Muscle layer of duodenum (tissue), 2 donors: ENCODE data around the gene PLAGL2.

Source experiments
- H3K27ac ChIP-seq: one replicate; pipeline ENCODE4 v1.7.0; 2013; ENCODE audit warnings: mild to moderate bottlenecking, low read length
- H3K27me3 ChIP-seq: one replicate; pipeline ENCODE4 v1.7.0; 2013; ENCODE audit warnings: low read depth, mild to moderate bottlenecking, control low read depth, low read length
- H3K36me3 ChIP-seq, 2 donors: one replicate each; pipeline ENCODE4 v1.7.0; 2013; ENCODE audit warnings: low read length in 2 of 2, control low read depth in 1 of 2, mild to moderate bottlenecking in 1 of 2; ENCODE audit not compliant: insufficient read depth in 2 of 2, control insufficient read depth in 1 of 2
- H3K4me1 ChIP-seq, 2 donors: one replicate each; pipeline ENCODE4 v1.7.0; 2013; ENCODE audit warnings: low read length in 2 of 2, mild to moderate bottlenecking in 2 of 2, control low read depth in 1 of 2, moderate library complexity in 1 of 2; ENCODE audit not compliant: insufficient read depth in 2 of 2, control insufficient read depth in 1 of 2
- H3K4me3 ChIP-seq, 2 donors: one replicate each; pipeline ENCODE4 v1.7.0; 2013; ENCODE audit warnings: low read length in 2 of 2, low read depth in 1 of 2, mild to moderate bottlenecking in 1 of 2
- H3K9me3 ChIP-seq, 2 donors: one replicate each; pipeline ENCODE4 v1.7.0; 2013; ENCODE audit warnings: low read length in 2 of 2, control low read depth in 1 of 2, mild to moderate bottlenecking in 1 of 2; ENCODE audit not compliant: control insufficient read depth in 1 of 2
- donor health status: healthy.

Gene PLAGL2

DNA sequence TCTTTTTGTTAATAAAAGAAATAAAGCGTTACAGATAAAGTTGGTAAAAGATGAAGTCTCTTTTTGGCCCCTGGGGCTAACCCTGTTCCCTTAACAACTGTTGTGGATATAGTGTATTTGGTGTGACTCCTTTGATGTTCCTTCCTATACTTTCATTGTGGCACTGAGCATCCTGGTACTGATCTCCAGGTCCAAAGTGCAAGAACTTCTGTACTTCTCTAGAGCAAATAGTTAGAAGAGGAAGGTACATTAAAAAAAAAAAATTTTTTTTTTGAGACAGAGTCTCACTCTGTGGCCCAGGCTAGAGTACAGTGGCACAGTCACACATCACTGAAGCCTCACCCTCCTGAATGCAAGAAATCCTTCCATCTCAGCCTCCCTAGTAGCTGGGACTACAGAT, 6.3 kb upstream of the PLAGL2 start:
- H3K4me1 ChIP-seq = peaks cover 6% of the 10 kb centered on the region in 2 donors
- H3K36me3 ChIP-seq = peaks cover 27 to 28% of the 10 kb centered on the region in 2 donors
- H3K9me3 ChIP-seq = no peaks in the 10 kb centered on the region
- H3K27me3 ChIP-seq = no peaks in the 10 kb centered on the region
- H3K27ac ChIP-seq = no peak overlapping the region
- H3K4me3 ChIP-seq = no peak overlapping the region

DNA sequence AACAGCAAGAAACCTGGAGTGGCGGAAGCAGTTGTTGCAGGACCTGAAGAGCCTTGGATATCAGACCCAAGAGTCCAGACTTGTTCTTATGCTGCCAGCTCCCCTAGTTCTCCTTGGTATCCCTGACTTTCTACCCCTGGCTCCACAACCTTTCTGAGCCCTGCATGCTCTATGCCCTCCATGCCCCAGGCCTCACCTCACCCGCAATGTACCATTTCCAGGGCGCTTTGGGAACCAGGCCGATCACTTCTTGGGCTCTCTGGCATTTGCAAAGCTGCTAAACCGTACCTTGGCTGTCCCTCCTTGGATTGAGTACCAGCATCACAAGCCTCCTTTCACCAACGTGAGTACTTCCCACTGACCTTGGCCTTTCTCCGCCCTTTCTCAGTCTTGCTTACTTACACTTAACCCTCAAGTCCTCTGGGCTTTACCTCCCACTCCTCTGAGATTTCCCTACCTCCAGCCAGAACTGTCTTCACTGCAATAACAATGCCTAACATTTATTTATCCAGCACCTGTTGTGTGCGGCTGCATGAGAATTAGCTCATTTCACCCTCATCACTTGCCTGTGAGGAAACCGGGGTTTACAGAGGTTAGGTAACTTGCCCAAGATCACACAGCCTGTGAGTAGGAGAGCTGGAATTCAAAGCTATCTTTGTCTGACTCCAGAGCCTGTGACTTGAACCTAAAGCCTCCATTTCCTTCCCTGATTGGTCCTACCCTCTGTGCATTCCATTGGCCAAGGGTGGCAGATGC, 2.5 kb upstream of the PLAGL2 start:
- H3K36me3 ChIP-seq = peaks cover under 1 to 6% of the 10 kb centered on the region in 2 donors
- peaks cover 19 to 35% of the 10 kb centered on the region in 2 donors for H3K4me1 ChIP-seq
- no peak overlapping the region for H3K4me3 ChIP-seq
- no peak overlapping the region for H3K27ac ChIP-seq
- no peaks in the 10 kb centered on the region for H3K27me3 ChIP-seq
- no peaks in the 10 kb centered on the region for H3K9me3 ChIP-seq

DNA sequence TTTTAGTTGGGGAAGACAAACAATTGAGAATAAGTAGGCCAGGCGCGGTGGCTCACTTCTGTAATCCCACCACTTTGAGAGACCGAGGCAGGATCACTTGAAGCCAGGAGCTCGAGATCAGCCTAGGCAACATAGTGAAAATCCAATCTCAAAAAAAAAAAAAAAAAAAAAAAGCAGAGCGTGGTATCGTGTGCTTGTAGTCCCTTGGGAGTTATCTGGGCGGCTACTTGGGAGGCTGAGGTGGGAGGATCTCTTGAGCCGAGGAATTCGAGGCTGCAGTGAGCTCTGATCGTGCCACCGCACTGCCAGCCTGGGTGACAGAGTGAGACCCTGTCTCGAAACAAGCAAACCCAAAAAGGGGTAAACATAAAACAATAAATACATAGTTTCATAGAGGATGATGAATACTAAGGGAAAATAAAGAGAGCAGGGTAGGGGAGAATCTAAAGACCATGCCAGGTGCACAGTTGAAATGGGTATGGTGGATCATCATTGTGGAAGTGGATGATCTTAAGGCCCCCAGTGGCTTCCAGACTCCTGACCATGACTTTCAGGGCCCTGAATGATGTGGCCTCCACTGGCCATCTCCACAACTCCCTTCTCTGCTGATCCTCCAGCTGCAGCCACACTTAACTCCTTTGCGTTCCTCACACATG, 1.1 kb upstream of the PLAGL2 start:
- no peaks in the 10 kb centered on the region for H3K27me3 ChIP-seq
- H3K9me3 ChIP-seq = no peaks in the 10 kb centered on the region
- H3K36me3 ChIP-seq = peaks cover 0 to 6% of the 10 kb centered on the region in 2 donors
- H3K27ac ChIP-seq = peak overlapping the region; percentile 82
- peak overlapping the region; percentile 90 to 95 for H3K4me3 ChIP-seq
- H3K4me1 ChIP-seq = peaks cover 22 to 49% of the 10 kb centered on the region in 2 donors

DNA sequence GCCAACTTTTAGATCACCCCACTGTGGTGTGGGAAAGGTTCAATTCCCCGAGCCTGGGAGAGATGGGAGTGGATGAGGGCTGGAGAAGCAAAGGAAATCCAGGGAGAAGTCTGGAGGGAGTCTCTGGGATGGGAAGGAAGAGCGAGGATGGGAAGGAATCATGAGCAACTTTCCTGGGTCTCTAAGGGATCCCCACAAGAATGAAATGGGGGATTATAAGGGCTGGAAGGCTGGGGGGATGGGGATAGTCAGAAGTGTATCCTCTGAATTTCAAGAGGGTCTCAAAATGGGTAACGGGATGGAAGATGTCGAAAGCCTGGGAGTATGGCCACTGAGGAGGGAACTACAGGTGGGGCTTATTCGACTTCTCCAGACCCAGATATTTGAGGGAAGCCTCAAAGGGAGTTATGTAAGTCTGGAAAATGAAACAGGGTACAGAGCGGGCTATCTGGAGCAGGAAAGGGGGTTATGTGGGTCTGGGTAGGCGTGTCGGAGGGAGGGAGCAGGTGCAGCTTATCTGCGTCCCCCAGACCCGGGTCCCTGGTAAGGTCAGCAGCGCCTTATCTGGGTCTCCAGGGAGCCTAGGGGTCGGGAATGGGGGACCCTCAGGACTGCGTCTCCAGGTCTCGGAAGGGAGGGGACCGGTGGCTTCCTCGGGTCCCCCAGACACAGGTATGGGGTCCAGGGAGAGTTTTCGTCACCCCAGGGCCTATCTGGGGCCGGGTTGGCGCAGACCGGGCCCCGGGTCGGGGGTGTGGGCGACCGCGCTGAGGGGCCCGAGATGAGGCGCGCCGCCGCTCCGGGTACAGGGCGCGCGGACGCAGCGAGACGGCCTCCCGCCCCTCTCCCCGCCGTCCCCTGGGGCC, 550 bp downstream of the PLAGL2 start:
- Histone ChIP-seq H3K27me3 (no peaks in the 10 kb centered on the region), H3K4me3 (peak overlapping the region; percentile 90 to 91), H3K27ac (peak overlapping the region; percentile 73), H3K36me3 (peaks cover 0 to 5% of the 10 kb centered on the region in 2 donors), H3K4me1 (peaks cover 28 to 57% of the 10 kb centered on the region in 2 donors), H3K9me3 (no peaks in the 10 kb centered on the region)

DNA sequence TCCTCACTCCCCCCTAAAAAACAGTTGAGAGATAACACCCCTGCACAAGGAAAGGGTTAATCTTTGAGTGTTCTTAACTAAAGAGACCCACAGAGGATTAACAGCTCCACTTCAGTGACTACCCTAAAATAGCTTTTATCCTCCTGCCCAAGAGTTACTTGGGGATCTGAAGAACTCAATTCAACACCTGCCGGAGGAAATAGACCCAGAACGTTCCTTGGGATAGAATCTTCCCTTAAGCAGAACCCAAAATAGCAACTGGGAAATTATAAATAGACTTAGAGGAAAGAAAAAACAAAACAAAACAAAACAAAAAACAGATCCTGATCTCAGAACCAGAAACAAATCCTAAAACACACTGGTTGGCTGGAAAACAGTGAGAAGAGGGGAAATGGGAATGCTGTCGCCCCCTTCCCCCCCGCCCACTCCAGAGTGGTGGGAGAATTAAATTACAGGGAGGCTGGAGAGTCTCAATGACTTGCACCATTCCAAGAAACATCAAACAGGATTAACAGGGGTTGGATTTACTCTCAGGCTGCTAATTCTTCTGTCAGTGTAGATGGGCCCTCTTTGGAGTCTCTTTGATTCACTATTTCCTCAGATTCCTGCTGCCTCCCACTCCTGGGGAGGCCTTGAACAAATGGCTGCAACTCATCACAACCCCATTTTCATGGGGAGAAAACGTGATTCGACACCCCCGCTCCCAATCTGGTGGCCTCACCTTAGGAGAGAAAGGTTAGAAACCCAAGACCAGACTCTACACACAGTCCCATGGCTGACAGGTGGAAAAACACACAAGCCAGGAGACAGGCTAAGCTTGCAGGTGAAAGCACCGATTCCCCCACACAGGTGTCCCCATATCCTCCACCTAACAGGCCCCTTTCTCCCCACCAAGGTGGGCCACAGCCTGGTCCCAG, 1.4 kb downstream of the PLAGL2 start:
- Histone ChIP-seq H3K4me1 (peaks cover 28 to 57% of the 10 kb centered on the region in 2 donors), H3K27me3 (no peaks in the 10 kb centered on the region), H3K27ac (peak overlapping the region; percentile 73)

DNA sequence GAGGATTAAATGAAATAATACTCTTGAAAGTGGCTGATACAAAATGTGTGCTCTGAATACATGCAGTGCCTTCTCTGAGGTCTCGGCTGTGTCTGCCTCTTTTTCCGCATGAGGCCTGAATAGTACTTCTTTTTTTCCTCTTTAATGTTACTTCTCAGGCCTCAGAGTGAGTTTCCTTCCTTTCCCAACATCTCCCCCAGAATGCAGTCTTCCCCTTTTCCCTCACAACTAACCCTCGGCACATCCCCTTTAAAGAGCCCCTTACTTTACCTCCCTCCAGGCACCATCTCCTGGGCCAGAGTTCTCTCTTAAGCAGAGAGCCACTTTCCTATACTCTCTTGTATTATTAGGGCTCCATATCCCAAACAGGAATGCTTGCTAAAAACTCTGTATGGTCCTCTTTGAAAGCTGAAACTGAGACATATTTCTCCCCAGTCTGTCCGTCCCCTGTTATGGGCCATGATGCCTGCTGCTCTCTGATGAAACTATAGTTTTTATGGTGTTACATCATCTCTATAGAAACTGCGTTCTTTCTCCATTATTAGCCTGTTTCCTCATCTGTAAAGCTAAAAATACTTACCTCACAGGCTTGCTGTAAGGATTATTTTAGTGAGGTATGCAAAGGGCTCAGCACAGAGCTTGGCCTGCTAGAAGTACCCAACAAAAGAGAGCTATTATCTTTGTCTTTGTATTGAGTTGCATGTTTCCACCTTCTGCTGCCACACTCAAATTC, 2.3 kb downstream of the PLAGL2 start:
- peaks cover 28 to 57% of the 10 kb centered on the region in 2 donors for H3K4me1 ChIP-seq
- H3K36me3 ChIP-seq = peaks cover 9 to 17% of the 10 kb centered on the region in 2 donors
- no peaks in the 10 kb centered on the region for H3K27me3 ChIP-seq
- H3K4me3 ChIP-seq = peak overlapping the region; percentile 90 to 91
- H3K27ac ChIP-seq = peak overlapping the region; percentile 73
- H3K9me3 ChIP-seq = no peaks in the 10 kb centered on the region

More for the DNA sequence above, 1.4 kb downstream of the PLAGL2 start:
- no peaks in the 10 kb centered on the region for H3K9me3 ChIP-seq
- H3K36me3 ChIP-seq = peaks cover 5 to 8% of the 10 kb centered on the region in 2 donors
- peak overlapping the region; percentile 90 to 91 for H3K4me3 ChIP-seq

DNA sequence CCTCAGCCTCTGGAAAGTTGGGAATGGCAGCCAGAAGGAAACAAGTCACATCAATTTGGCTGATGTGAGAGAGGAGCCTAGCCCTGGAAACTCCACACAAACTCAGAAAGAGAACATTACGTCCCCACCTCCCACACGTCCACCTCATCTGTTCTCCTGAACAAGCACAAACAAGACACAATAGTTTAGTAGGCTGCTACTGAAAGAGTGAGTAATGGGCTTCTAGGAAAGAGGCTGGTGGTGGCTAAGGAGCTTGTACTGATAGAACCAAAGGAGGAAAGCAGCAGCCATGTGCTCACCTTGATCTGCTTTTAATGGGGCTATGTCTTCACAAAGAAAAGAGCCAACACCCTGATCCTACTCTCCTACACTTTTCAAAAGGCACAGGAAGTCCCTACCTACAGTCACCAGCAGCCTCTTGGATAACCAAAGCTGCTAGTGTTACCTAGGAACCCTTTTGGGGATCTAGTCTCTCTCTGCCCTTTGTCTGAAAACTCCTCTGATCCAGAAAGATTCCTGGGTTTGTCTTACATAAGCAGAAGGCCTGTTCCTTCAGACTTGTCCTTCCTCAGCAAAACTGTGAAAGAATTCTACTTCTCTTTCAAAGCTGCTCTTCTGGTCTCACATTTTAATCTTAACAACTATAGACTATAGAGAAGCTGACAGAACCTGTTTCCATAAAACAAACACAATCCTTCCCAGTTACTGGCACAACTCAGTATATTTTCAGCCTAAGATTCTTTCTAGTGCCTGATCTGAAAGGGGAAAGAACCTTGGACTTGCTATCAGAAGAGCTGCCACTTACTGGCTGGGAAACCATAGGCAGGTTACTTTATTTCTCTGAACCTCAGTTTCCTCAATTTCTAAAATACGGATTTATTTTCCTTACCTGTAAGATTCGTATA, 3.1 kb downstream of the PLAGL2 start:
- H3K4me3 ChIP-seq = peak overlapping the region in 1 of 2 donors; percentile 5
- peaks cover 28 to 57% of the 10 kb centered on the region in 2 donors for H3K4me1 ChIP-seq

DNA sequence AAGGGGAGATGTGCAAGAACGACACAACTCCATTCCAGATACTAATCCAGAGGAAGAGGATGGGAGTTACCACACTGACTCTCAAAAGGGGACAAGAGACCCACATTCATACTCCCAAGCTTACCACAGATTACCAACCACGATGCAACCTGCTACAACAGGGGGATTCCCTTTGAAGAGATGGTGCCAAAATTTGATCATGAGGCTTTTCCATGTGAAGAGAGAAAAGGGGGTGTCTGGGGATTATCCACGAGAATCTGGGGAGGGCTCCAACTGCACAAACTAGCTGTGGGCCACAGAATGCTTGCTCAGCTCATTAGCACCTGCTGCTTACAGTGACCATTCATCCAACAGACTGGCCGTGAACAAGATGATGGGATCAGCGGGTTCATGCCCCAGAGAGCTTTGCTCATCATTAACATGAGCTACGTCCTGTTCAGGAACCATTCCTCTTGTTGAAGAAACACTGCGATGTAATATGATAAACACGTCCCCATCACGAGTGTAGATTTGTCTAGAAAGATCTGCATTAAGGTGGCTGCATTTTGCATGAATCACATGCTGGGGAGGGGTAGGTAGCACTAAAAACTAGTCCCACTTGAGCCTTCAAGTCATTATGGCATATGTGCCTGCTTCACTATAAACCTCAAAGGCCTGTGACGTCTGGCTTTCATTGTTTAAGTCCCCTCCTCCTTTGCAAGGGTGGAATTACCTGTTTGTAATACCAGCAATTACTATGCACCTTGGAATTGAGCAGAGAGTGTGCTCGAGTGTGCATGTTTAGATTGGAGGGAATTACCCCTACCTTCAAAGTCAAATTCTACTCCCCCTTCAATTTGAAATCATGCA, 4.0 kb downstream of the PLAGL2 start:
- Histone ChIP-seq H3K4me1 (peaks cover 28 to 48% of the 10 kb centered on the region in 2 donors), H3K9me3 (no peaks in the 10 kb centered on the region), H3K27me3 (no peaks in the 10 kb centered on the region), H3K36me3 (peaks cover 23 to 28% of the 10 kb centered on the region in 2 donors), H3K4me3 (peak overlapping the region in 1 of 2 donors; percentile 5), H3K27ac (peak overlapping the region; percentile 73)

More for the DNA sequence above, 3.1 kb downstream of the PLAGL2 start:
- Histone ChIP-seq H3K9me3 (no peaks in the 10 kb centered on the region), H3K36me3 (peaks cover 15 to 24% of the 10 kb centered on the region in 2 donors), H3K27ac (peak overlapping the region; percentile 73), H3K27me3 (no peaks in the 10 kb centered on the region)

DNA sequence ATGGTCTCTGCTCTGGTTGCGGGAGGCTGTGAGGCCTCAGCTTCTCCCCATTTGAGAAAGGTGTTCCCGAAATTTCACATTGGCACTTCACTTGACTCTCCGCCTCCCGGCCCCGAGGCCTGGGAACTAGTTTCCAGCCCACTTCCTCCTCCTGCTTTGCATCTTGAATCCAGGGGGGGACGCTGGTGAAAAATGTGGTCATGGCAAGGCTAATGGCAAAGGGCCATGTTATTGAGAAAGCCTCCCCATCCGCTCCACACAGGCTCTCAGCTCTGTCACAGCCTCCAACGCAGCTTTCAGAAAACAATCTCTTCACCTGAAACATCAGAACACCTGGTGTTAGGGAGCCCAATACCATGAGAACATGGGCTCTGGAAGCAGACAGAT, 5.6 kb downstream of the PLAGL2 start:
- Histone ChIP-seq H3K27me3 (no peaks in the 10 kb centered on the region), H3K4me1 (peaks cover 28 to 42% of the 10 kb centered on the region in 2 donors), H3K4me3 (no peak overlapping the region), H3K36me3 (peaks cover 34 to 36% of the 10 kb centered on the region in 2 donors), H3K9me3 (no peaks in the 10 kb centered on the region), H3K27ac (no peak overlapping the region)
